ENCODE measurements around the gene SBNO2.

DNA sequence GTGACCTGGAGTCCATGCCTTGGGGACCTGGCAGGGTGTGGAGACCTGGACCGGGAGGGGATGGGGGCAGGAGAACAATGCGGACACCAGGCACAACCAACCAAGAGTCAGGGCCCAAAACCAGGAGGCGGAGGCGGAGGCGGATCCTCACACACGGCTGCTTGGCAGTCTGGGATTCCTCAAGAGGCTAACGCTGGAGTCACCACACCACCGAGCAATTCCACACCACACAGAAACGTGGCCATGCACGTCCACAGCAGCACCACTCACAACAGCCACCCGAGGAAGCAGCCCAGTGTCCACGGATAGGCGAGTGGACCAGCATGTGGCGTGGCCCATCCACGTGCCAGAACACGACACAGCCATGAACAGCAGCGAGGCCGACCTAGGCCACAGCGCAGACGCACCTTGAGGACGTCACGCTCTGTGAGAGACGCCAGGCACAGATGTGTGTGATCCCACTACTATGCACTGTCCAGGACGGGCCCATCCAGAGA is 17.7 kb downstream of the SBNO2 start:
- TF ChIP-seq, protein P1, sequence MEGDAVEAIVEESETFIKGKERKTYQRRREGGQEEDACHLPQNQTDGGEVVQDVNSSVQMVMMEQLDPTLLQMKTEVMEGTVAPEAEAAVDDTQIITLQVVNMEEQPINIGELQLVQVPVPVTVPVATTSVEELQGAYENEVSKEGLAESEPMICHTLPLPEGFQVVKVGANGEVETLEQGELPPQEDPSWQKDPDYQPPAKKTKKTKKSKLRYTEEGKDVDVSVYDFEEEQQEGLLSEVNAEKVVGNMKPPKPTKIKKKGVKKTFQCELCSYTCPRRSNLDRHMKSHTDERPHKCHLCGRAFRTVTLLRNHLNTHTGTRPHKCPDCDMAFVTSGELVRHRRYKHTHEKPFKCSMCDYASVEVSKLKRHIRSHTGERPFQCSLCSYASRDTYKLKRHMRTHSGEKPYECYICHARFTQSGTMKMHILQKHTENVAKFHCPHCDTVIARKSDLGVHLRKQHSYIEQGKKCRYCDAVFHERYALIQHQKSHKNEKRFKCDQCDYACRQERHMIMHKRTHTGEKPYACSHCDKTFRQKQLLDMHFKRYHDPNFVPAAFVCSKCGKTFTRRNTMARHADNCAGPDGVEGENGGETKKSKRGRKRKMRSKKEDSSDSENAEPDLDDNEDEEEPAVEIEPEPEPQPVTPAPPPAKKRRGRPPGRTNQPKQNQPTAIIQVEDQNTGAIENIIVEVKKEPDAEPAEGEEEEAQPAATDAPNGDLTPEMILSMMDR (IDR thresholded peaks at IDR 0.05) = no peak
- TF ChIP-seq POLR2AphosphoS5 (IDR thresholded peaks at IDR 0.05) = no peak

All from gastroesophageal sphincter (tissue), 3 donors.